ENCODE measurements around the gene TMEM39A.

DNA sequence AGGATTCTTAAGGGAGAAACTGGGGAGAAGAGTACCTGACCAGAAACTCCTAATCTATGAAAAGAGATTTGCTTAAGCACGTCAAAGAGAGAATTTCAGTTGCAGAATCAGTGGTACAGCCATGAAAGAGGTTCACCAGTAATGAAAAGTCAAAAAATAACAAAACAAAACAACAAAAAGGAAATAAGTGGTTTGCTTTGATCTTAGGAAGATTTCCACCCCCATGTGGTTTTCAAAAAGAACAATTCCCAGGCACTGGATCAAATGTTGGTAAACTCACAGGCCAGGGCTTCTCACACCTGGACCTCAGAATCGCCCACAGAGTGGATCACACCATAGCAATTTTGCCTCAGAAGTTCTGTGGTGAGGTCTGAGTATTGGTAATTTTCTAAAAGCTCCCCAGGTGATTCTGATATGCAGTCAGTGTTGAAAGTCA lies 67.5 kb downstream of the TMEM39A start:
- TF ChIP-seq CHD1 (IDR thresholded peaks at IDR 0.05; ENCODE audit: low read depth, low read length) (no peak), RAD21 (IDR thresholded peaks at IDR 0.05; ENCODE audit: low read length) (no peak), POLR2A (IDR thresholded peaks at IDR 0.05; ENCODE audit: low read depth, low read length) (no peak), MAZ (IDR thresholded peaks at IDR 0.05; ENCODE audit: borderline replicate concordance, low read depth, low read length) (no peak), CEBPB (IDR thresholded peaks at IDR 0.05; ENCODE audit: low read depth, low read length) (no peak), FOS (IDR thresholded peaks at IDR 0.05; ENCODE audit: low read depth, low read length) (no peak), MXI1 (IDR thresholded peaks at IDR 0.05; ENCODE audit: borderline replicate concordance, low read depth, low read length) (no peak), NFE2L2 (IDR thresholded peaks at IDR 0.05; ENCODE audit: low read depth, low read length) (no peak), SMC3 (IDR thresholded peaks at IDR 0.05; ENCODE audit: low read depth, low read length) (no peak), RFX5 (IDR thresholded peaks at IDR 0.05; ENCODE audit: low read depth, low read length) (no peak)
- TF ChIP-seq, protein P1, sequence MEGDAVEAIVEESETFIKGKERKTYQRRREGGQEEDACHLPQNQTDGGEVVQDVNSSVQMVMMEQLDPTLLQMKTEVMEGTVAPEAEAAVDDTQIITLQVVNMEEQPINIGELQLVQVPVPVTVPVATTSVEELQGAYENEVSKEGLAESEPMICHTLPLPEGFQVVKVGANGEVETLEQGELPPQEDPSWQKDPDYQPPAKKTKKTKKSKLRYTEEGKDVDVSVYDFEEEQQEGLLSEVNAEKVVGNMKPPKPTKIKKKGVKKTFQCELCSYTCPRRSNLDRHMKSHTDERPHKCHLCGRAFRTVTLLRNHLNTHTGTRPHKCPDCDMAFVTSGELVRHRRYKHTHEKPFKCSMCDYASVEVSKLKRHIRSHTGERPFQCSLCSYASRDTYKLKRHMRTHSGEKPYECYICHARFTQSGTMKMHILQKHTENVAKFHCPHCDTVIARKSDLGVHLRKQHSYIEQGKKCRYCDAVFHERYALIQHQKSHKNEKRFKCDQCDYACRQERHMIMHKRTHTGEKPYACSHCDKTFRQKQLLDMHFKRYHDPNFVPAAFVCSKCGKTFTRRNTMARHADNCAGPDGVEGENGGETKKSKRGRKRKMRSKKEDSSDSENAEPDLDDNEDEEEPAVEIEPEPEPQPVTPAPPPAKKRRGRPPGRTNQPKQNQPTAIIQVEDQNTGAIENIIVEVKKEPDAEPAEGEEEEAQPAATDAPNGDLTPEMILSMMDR (conservative IDR thresholded peaks at IDR 0.05; ENCODE audit: low read depth, low read length) = no peak
- TF ChIP-seq, protein P2, sequence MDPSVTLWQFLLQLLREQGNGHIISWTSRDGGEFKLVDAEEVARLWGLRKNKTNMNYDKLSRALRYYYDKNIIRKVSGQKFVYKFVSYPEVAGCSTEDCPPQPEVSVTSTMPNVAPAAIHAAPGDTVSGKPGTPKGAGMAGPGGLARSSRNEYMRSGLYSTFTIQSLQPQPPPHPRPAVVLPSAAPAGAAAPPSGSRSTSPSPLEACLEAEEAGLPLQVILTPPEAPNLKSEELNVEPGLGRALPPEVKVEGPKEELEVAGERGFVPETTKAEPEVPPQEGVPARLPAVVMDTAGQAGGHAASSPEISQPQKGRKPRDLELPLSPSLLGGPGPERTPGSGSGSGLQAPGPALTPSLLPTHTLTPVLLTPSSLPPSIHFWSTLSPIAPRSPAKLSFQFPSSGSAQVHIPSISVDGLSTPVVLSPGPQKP (IDR thresholded peaks at IDR 0.05; ENCODE audit: borderline replicate concordance, low read depth, low read length) = no peak

Data from IMR-90 (cell line).